SK-N-SH treated with all-trans-retinoic acid at 6 μM for 48 hours (cell line): ENCODE results near the gene FARS2.

Experiments
- BACH2 ChIP-seq: fragments of 250-450 bp; sonication (Bioruptor Pico); IDR thresholded peaks from 2 replicates; pipeline ENCODE4 v1.9.0; 2021; ENCODE audit warnings: mild to moderate bottlenecking, borderline replicate concordance
- CREB5 ChIP-seq: fragments of 250-450 bp; sonication (Bioruptor Pico); IDR thresholded peaks from 2 replicates; pipeline ENCODE4 v1.5.1; 2020; ENCODE audit warnings: low read depth, mild to moderate bottlenecking, moderate library complexity
- CSDC2 ChIP-seq: fragments of 250-450 bp; sonication (Bioruptor Pico); IDR thresholded peaks from 2 replicates; pipeline ENCODE4 v1.5.0; 2020; ENCODE audit warnings: mild to moderate bottlenecking, moderate library complexity
- ESRRG ChIP-seq: fragments of 250-450 bp; sonication (Bioruptor Pico); IDR thresholded peaks from 2 replicates; pipeline ENCODE4 v1.6.1; 2021; ENCODE audit warnings: mild to moderate bottlenecking
- GLIS3 ChIP-seq: fragments of 250-450 bp; sonication (Bioruptor Pico); IDR thresholded peaks from 2 replicates; pipeline ENCODE4 v1.5.0; 2020; ENCODE audit warnings: mild to moderate bottlenecking, moderate library complexity
- ISL1 ChIP-seq: fragments of 250-450 bp; sonication (Bioruptor Pico); IDR thresholded peaks from 2 replicates; pipeline ENCODE4 v2.1.2; 2022; ENCODE audit warnings: mild to moderate bottlenecking, moderate library complexity
- OSR1 ChIP-seq: fragments of 250-450 bp; sonication (Bioruptor Pico); IDR thresholded peaks from 2 replicates; pipeline ENCODE4 v1.8.0; 2022; ENCODE audit warnings: moderate library complexity, mild to moderate bottlenecking, inconsistent platforms
- PATZ1 ChIP-seq: fragments of 250-450 bp; sonication (Bioruptor Pico); IDR thresholded peaks from 2 replicates; pipeline ENCODE4 v1.8.0; 2020; ENCODE audit warnings: mild to moderate bottlenecking, moderate library complexity, borderline replicate concordance
- POU6F1 ChIP-seq: fragments of 250-450 bp; sonication (Bioruptor Pico); IDR thresholded peaks from 2 replicates; pipeline ENCODE4 v1.8.0; 2021; ENCODE audit warnings: low read depth, mild to moderate bottlenecking, moderate library complexity, borderline replicate concordance
- TCF4 ChIP-seq: fragments of 250-450 bp; sonication (Bioruptor Pico); IDR thresholded peaks from 2 replicates; pipeline ENCODE4 v1.8.0; 2021; ENCODE audit warnings: mild to moderate bottlenecking, moderate library complexity, borderline replicate concordance
- TSHZ2 ChIP-seq: fragments of 250-450 bp; sonication (Bioruptor Pico); IDR thresholded peaks from 2 replicates; pipeline ENCODE4 v1.5.0; 2020; ENCODE audit warnings: mild to moderate bottlenecking, moderate library complexity
- ZFP3 ChIP-seq: fragments of 250-450 bp; sonication (Bioruptor Pico); IDR thresholded peaks from 2 replicates; pipeline ENCODE4 v1.5.0; 2020; ENCODE audit warnings: mild to moderate bottlenecking, moderate library complexity
- ZFP30 ChIP-seq: fragments of 450-650 bp; formaldehyde crosslinking; IDR thresholded peaks from 2 replicates; pipeline ENCODE4 v1.5.0; 2022; ENCODE audit warnings: mild to moderate bottlenecking, moderate library complexity
- ZNF8 ChIP-seq: fragments of 450-650 bp; formaldehyde crosslinking; IDR thresholded peaks from 2 replicates; pipeline ENCODE4 v1.5.0; 2020; ENCODE audit warnings: mild to moderate bottlenecking, moderate library complexity

- TF ChIP-seq TCF4 (CRISPR knock-in tag) (no peak), ESRRG (CRISPR knock-in tag) (no peak), ZFP3 (no peak), CREB5 (CRISPR knock-in tag) (no peak), GLIS3 (CRISPR knock-in tag) (no peak), TSHZ2 (CRISPR knock-in tag) (no peak), BACH2 (CRISPR knock-in tag) (no peak), ISL1 (CRISPR knock-in tag) (no peak), OSR1 (CRISPR knock-in tag) (no peak), ZFP30 (no peak), POU6F1 (no peak), PATZ1 (CRISPR knock-in tag) (no peak), ZNF8 (no peak), CSDC2 (CRISPR knock-in tag) (no peak)
Measured at GRCh38 chr6:5278047-5278446, 16.7 kb downstream of the FARS2 start.
